AG09319 (cell line): ENCODE measurements around the gene LCK.

Source experiments
- DNase-seq: peaks from one replicate; pipeline ENCODE4 v3.0.0-alpha.2; 2010; ENCODE audit warnings: low read depth; ENCODE audit errors: extremely low read depth
- TF ChIP-seq, protein P1 (sequence below): IDR thresholded peaks from 2 replicates; pipeline ENCODE4 v1.5.1; 2011; ENCODE audit warnings: low read depth, mild to moderate bottlenecking, inconsistent platforms, low read length, moderate library complexity

The LCK gene

GRCh38 chr1:32333251-32333963 lies 82.3 kb downstream of the LCK start:
- TF ChIP-seq, protein P1, sequence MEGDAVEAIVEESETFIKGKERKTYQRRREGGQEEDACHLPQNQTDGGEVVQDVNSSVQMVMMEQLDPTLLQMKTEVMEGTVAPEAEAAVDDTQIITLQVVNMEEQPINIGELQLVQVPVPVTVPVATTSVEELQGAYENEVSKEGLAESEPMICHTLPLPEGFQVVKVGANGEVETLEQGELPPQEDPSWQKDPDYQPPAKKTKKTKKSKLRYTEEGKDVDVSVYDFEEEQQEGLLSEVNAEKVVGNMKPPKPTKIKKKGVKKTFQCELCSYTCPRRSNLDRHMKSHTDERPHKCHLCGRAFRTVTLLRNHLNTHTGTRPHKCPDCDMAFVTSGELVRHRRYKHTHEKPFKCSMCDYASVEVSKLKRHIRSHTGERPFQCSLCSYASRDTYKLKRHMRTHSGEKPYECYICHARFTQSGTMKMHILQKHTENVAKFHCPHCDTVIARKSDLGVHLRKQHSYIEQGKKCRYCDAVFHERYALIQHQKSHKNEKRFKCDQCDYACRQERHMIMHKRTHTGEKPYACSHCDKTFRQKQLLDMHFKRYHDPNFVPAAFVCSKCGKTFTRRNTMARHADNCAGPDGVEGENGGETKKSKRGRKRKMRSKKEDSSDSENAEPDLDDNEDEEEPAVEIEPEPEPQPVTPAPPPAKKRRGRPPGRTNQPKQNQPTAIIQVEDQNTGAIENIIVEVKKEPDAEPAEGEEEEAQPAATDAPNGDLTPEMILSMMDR = no peak
- DNase-seq = no peak

- no peak for DNase-seq
- TF ChIP-seq, protein P1 = no peak
Measured at GRCh38 chr1:32334274-32334861, 83.3 kb downstream of the LCK start.

GRCh38 chr1:32334864-32335534 lies 83.9 kb downstream of the LCK start:
- TF ChIP-seq, protein P1 = peak; percentile 54
- DNase-seq = no peak

DNA sequence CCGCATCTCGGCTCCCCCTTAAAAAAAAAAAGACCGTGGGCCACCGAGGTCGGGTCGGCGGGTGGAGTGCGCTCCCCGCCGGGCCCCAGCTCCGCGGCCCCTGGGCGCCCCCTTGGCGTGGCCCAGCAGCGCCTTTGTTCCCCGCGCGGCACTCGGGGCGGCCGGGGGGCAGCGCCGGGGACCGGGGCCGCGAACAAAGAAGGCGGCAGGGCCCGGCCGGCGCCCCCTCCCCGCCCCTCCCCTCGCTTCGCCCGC lies 84.4 kb downstream of the LCK start:
- TF ChIP-seq, protein P1 = no peak
- no peak for DNase-seq
